OCI-LY7 (cell line): Measurements from ENCODE around the gene CDADC1. TPM values are rescaled to one million over a fixed set of nuclear protein-coding genes. Genes with fewer than 3 reads are reported as not detected.

Source experiments
- BruUV-seq: library from RNA; stranded (reverse); fragments of 400-500 nt; replicated peaks from 2 replicates; lab custom pipeline; 2021; lab: Mats Ljungman, UMichigan
- CTCF ChIA-PET: fragments of 300-600 bp; sonication (Branson Sonifier 250); formaldehyde crosslinking; loops from one replicate; lab custom pipeline; 2022; ENCODE audit warnings: antibody characterized with exemption; ENCODE audit not compliant: unreplicated experiment; lab: Charles Lee
- POLR2A ChIA-PET: fragments of 300-600 bp; sonication (Branson Sonifier 250); formaldehyde crosslinking; loops from one replicate; lab custom pipeline; 2022; ENCODE audit warnings: antibody characterized with exemption; lab: Charles Lee
- DNase-seq: peaks from one replicate; pipeline ENCODE4 v3.0.0-alpha.2; 2015; ENCODE audit warnings: low spot score
- H2AFZ ChIP-seq: fragments of 200-600 bp; sonication (generic), shearing (Covaris generic); 2 replicates; pipeline ENCODE4 v1.6.1; 2014; ENCODE audit warnings: mild to moderate bottlenecking, antibody characterized with exemption, low read length, moderate library complexity
- H3K27ac ChIP-seq: fragments of 200-600 bp; sonication (generic); 2 replicates; pipeline ENCODE4 v1.5.1; 2014; ENCODE audit warnings: mixed run types, low read depth, mild to moderate bottlenecking, moderate library complexity, low read length, inconsistent platforms; ENCODE audit not compliant: poor library complexity, severe bottlenecking
- H3K36me3 ChIP-seq: fragments of 200-600 bp; sonication (generic); 2 replicates; pipeline ENCODE4 v1.6.1; 2014; ENCODE audit warnings: mild to moderate bottlenecking, antibody characterized with exemption, low read length, moderate library complexity, mixed read lengths; ENCODE audit not compliant: insufficient read depth
- H3K4me1 ChIP-seq: fragments of 200-600 bp; sonication (generic); 2 replicates; pipeline ENCODE4 v1.5.1; 2014; ENCODE audit warnings: mild to moderate bottlenecking, low read length; ENCODE audit not compliant: insufficient read depth, poor library complexity, severe bottlenecking
- H3K4me2 ChIP-seq: fragments of 200-600 bp; sonication (generic); 2 replicates; pipeline ENCODE4 v1.6.1; 2014; ENCODE audit warnings: mild to moderate bottlenecking, low read length
- H3K4me3 ChIP-seq: fragments of 200-600 bp; sonication (generic); 2 replicates; pipeline ENCODE4 v1.5.1; 2014; ENCODE audit warnings: mild to moderate bottlenecking, low read depth, low read length; ENCODE audit not compliant: poor library complexity, severe bottlenecking
- H3K79me2 ChIP-seq: fragments of 200-600 bp; sonication (generic); 2 replicates; pipeline ENCODE4 v1.6.1; 2016; ENCODE audit warnings: low read depth, mild to moderate bottlenecking, low read length, moderate library complexity, mixed read lengths; ENCODE audit not compliant: insufficient read depth
- H3K9me2 ChIP-seq: fragments of 200-600 bp; sonication (generic); 2 replicates; pipeline ENCODE4 v1.6.1; 2016; ENCODE audit warnings: mild to moderate bottlenecking, low read length, mixed read lengths; ENCODE audit not compliant: insufficient read depth
- H3K9me3 ChIP-seq: fragments of 200-600 bp; sonication (generic); 2 replicates; pipeline ENCODE4 v1.6.1; 2014; ENCODE audit warnings: mild to moderate bottlenecking, mixed run types, low read length, mixed read lengths
- H4K20me1 ChIP-seq: fragments of 200-600 bp; sonication (generic); 2 replicates; pipeline ENCODE4 v1.6.1; 2014; ENCODE audit warnings: mild to moderate bottlenecking, antibody characterized with exemption, low read length, moderate library complexity, mixed read lengths; ENCODE audit not compliant: insufficient read depth
- EZH2phosphoT487 ChIP-seq: fragments of 200-600 bp; sonication (generic); IDR thresholded peaks from 2 replicates; pipeline ENCODE4 v1.6.1; 2018; ENCODE audit warnings: low read depth, borderline replicate concordance, mild to moderate bottlenecking, mixed run types, antibody characterized with exemption, low read length, moderate library complexity, mixed read lengths
- intact Hi-C: fragments of 100-400 bp; cut with micrococcal nuclease; formaldehyde crosslinking; loops from one replicate; pipeline ENCODE4 v1.10.0; 2022; ENCODE audit not compliant: unreplicated experiment
- total RNA-seq, 2 experiments: library from RNA; depleted of rRNA in 1 of 2; stranded (reverse); fragments of >200 nt in 1 of 2; shearing (Covaris generic) in 1 of 2; gene quantifications; 2 replicates each; pipeline ENCODE4 v1.2.3, GENCODE V29; 2014 to 2022
- TF ChIP-seq, protein P1 (sequence below): fragments of 200-600 bp; sonication (generic); conservative IDR thresholded peaks from 2 replicates; pipeline ENCODE4 v1.5.1; 2014; ENCODE audit warnings: mild to moderate bottlenecking, antibody characterized with exemption, low read length, moderate library complexity, mixed read lengths

CDADC1 gene
- total RNA-seq, 2 experiments from 2014 or later = 9.1 to 12.5 TPM

DNA sequence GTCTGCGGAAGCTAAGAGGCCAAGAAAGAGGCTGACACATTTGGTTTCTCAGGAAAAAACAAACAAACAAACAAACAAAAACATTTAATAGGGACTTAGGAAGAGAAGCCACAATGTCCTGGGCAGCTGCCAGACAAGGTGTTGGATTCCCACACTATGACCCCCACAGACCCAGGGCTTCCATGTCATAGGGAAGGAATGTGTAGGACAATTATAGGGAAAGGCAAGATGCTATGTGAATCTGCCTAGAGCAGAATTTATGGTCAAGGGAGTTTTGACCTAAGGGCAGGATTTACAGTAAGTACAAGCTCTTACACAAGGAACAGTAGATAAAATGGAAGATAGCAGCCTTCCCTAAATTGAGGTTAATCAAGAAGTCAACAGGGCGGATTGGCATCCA lies 9.1 kb upstream of the CDADC1 start:
- H3K9me3 ChIP-seq = no peaks in the 10 kb centered on the region; the same call in 1 of the 2 replicates
- intact Hi-C loops = no loop called here
- ChIA-PET CTCF (no interaction called here), POLR2A (interaction anchor here (0.7 kb wide), 1 partner anchor 44 kb away, joined by 3 read pairs; no protein-coding TSS in a partner anchor)
- H2AFZ ChIP-seq = no peak overlapping the region
- H3K4me3 ChIP-seq = no peak overlapping the region
- no peaks in the 10 kb centered on the region for H3K9me2 ChIP-seq
- no peaks in the 10 kb centered on the region for H3K36me3 ChIP-seq
- no peak overlapping the region for H3K27ac ChIP-seq
- DNase-seq = no peak
- H4K20me1 ChIP-seq = no peaks in the 10 kb centered on the region
- no peaks in the 10 kb centered on the region for H3K79me2 ChIP-seq
- peaks cover 7% of the 10 kb centered on the region for H3K4me1 ChIP-seq
- H3K4me2 ChIP-seq = no peak overlapping the region
- TF ChIP-seq, protein P1, sequence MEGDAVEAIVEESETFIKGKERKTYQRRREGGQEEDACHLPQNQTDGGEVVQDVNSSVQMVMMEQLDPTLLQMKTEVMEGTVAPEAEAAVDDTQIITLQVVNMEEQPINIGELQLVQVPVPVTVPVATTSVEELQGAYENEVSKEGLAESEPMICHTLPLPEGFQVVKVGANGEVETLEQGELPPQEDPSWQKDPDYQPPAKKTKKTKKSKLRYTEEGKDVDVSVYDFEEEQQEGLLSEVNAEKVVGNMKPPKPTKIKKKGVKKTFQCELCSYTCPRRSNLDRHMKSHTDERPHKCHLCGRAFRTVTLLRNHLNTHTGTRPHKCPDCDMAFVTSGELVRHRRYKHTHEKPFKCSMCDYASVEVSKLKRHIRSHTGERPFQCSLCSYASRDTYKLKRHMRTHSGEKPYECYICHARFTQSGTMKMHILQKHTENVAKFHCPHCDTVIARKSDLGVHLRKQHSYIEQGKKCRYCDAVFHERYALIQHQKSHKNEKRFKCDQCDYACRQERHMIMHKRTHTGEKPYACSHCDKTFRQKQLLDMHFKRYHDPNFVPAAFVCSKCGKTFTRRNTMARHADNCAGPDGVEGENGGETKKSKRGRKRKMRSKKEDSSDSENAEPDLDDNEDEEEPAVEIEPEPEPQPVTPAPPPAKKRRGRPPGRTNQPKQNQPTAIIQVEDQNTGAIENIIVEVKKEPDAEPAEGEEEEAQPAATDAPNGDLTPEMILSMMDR = no peak
- no peak for TF ChIP-seq EZH2phosphoT487
- BruUV-seq = no TSS peak

DNA sequence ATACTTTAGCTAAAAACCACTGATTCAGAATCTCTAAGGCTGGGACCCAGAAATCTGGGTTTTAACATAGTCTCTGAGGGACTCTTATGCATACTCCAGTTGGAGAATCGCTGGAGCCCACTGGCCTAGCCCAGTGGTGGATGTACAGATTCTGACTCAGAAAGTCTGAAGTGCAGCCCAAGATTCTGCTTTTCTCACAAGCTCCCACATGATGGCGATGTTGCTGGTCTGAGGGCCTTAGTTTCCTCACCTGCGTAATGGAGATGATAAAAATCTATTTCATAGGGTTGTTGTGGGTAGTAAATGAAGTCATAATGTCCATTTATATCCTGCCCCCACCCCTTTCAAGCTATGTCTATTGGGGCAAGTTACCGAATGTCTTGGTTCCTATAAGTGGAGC lies 7.7 kb upstream of the CDADC1 start:
- H3K4me3 ChIP-seq = no peak overlapping the region
- H4K20me1 ChIP-seq = no peaks in the 10 kb centered on the region
- no peak overlapping the region for H3K27ac ChIP-seq
- no peak overlapping the region for H3K4me2 ChIP-seq
- H3K79me2 ChIP-seq = no peaks in the 10 kb centered on the region
- no peaks in the 10 kb centered on the region for H3K4me1 ChIP-seq
- no TSS peak for BruUV-seq
- no peak for TF ChIP-seq EZH2phosphoT487
- TF ChIP-seq, protein P1 = peak; percentile 86
- no peaks in the 10 kb centered on the region; the same call in 1 of the 2 replicates for H3K9me3 ChIP-seq
- H3K9me2 ChIP-seq = no peaks in the 10 kb centered on the region
- ChIA-PET POLR2A (interaction anchor here (0.6 kb wide), 1 partner anchor 9 kb away, joined by 3 read pairs; no protein-coding TSS in a partner anchor), CTCF (no interaction called here)
- H2AFZ ChIP-seq = no peak overlapping the region
- intact Hi-C loops = loop anchor here (2.0 kb wide), 1 partner anchor 41 kb away; no protein-coding TSS in a partner anchor
- no peaks in the 10 kb centered on the region for H3K36me3 ChIP-seq
- DNase-seq = peak; percentile 61

GRCh38 chr13:49241296-49241695 lies 6.4 kb upstream of the CDADC1 start:
- Histone ChIP-seq H4K20me1 (no peaks in the 10 kb centered on the region), H3K4me2 (no peak overlapping the region), H3K4me3 (no peak overlapping the region), H2AFZ (no peak overlapping the region), H3K79me2 (no peaks in the 10 kb centered on the region), H3K27ac (no peak overlapping the region), H3K4me1 (no peaks in the 10 kb centered on the region), H3K36me3 (no peaks in the 10 kb centered on the region), H3K9me3 (no peaks in the 10 kb centered on the region; the same call in 1 of the 2 replicates), H3K9me2 (no peaks in the 10 kb centered on the region)
- no peak for DNase-seq
- no TSS peak for BruUV-seq
- intact Hi-C loops = loop anchor here (2.0 kb wide), 1 partner anchor 40 kb away; no protein-coding TSS in a partner anchor
- CTCF ChIA-PET = no interaction called here
- TF ChIP-seq, protein P1 = no peak
- TF ChIP-seq EZH2phosphoT487 = no peak
- POLR2A ChIA-PET = interaction anchor here (0.7 kb wide), 1 partner anchor 207 kb away, joined by 4 read pairs; no protein-coding TSS in a partner anchor
